ENCODE measurements around the gene SPTAN1. TPM values are rescaled to one million over a fixed set of nuclear protein-coding genes. Genes with fewer than 3 reads are reported as not detected.

The SPTAN1 gene
- total RNA-seq, 1 donor from 2014 or later, result 213 TPM

- Histone ChIP-seq H3K36me3 (ENCODE audit: control insufficient read depth, insufficient read depth, low read length) (peaks cover 10% of the 10 kb centered on the region), H3K27me3 (ENCODE audit: control insufficient read depth, insufficient read depth, low read length) (no peaks in the 10 kb centered on the region), H3K4me3 (ENCODE audit: low read depth, low read length) (no peak overlapping the region)
- no peak for TF ChIP-seq CTCF (IDR thresholded peaks at IDR 0.05; ENCODE audit: insufficient read depth, low read length, poor library complexity, severe bottlenecking)
- DNase-seq (ENCODE audit: low read depth), result no peak
These were observed 73.2 kb downstream of the SPTAN1 start for GRCh38 chr9:128625391-128626146.

GRCh38 chr9:128626181-128626580, 73.8 kb downstream of the SPTAN1 start:
- DNase-seq (ENCODE audit: low read depth), result no peak
- Histone ChIP-seq H3K36me3 (ENCODE audit: control insufficient read depth, insufficient read depth, low read length) (peaks cover 8% of the 10 kb centered on the region), H3K4me3 (ENCODE audit: low read depth, low read length) (no peak overlapping the region), H3K27me3 (ENCODE audit: control insufficient read depth, insufficient read depth, low read length) (no peaks in the 10 kb centered on the region)
- no peak for TF ChIP-seq CTCF (IDR thresholded peaks at IDR 0.05; ENCODE audit: insufficient read depth, low read length, poor library complexity, severe bottlenecking)

GRCh38 chr9:128627127-128627715, 74.8 kb downstream of the SPTAN1 start:
- Histone ChIP-seq H3K36me3 (ENCODE audit: control insufficient read depth, insufficient read depth, low read length) (peaks cover 8% of the 10 kb centered on the region), H3K27me3 (ENCODE audit: control insufficient read depth, insufficient read depth, low read length) (no peaks in the 10 kb centered on the region), H3K4me3 (ENCODE audit: low read depth, low read length) (no peak overlapping the region)
- no peak for TF ChIP-seq CTCF (IDR thresholded peaks at IDR 0.05; ENCODE audit: insufficient read depth, low read length, poor library complexity, severe bottlenecking)
- no peak for DNase-seq (ENCODE audit: low read depth)

GRCh38 chr9:128627906-128628305, 75.5 kb downstream of the SPTAN1 start:
- H3K36me3 ChIP-seq (ENCODE audit: control insufficient read depth, insufficient read depth, low read length), result peaks cover 8% of the 10 kb centered on the region
- H3K27me3 ChIP-seq (ENCODE audit: control insufficient read depth, insufficient read depth, low read length), result no peaks in the 10 kb centered on the region
- no peak for TF ChIP-seq CTCF (IDR thresholded peaks at IDR 0.05; ENCODE audit: insufficient read depth, low read length, poor library complexity, severe bottlenecking)
- H3K4me3 ChIP-seq (ENCODE audit: low read depth, low read length), result no peak overlapping the region
- no peak for DNase-seq (ENCODE audit: low read depth)

DNA sequence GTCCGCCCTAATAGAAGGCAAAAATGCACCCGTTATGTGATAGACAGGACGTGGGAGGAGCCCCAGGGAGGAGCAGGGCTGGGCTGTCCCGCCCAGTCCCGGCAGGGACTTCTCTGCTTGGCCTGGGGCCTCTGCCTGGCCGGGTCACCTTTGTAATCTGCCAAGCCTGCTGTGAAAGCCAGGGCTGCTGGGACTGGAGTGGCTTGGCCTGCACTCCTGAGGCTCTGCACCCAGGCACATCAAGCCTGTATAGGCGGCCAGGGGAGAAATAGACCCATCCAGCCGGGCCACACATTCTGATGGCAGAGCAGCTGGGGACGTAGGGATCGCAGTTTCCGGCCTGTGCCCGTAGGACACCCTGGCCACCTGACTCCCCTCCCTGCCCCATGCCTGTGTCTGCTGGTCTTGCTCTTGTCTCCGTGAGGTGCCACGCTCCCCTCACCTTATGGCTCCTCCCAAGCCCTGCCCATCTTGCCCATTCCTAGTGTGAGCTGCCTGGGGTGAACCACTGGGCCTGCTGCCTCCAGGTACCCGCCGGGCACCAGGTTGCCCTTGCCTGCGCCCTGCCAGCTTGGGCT, 76.2 kb downstream of the SPTAN1 start:
- no peak for DNase-seq (ENCODE audit: low read depth)
- TF ChIP-seq CTCF (IDR thresholded peaks at IDR 0.05; ENCODE audit: insufficient read depth, low read length, poor library complexity, severe bottlenecking), result no peak
- Histone ChIP-seq H3K4me3 (ENCODE audit: low read depth, low read length) (no peak overlapping the region), H3K27me3 (ENCODE audit: control insufficient read depth, insufficient read depth, low read length) (no peaks in the 10 kb centered on the region), H3K36me3 (ENCODE audit: control insufficient read depth, insufficient read depth, low read length) (peaks cover 8% of the 10 kb centered on the region)
